Neural progenitor cell (in vitro differentiated cells): ENCODE measurements around the gene MKS1. TPM values are rescaled to one million over a fixed set of nuclear protein-coding genes. Genes with fewer than 3 reads are reported as not detected.

Experiments used
- DNase-seq: peaks from one replicate; pipeline ENCODE4 v3.0.0-alpha.2; 2016; ENCODE audit warnings: low spot score
- H2AFZ ChIP-seq: fragments of 200-600 bp; sonication (generic); replicated peaks from 2 replicates; pipeline ENCODE4 v1.6.1; 2016; ENCODE audit warnings: antibody characterized with exemption
- H3F3A ChIP-seq: fragments of 200-600 bp; sonication (generic); 2 replicates; pipeline ENCODE4 v1.6.1; 2016; ENCODE audit warnings: antibody characterized with exemption, low read depth
- H3K27ac ChIP-seq: fragments of 200-600 bp; sonication (generic); 2 replicates; pipeline ENCODE4 v1.5.1; 2016; ENCODE audit warnings: mild to moderate bottlenecking
- H3K27me3 ChIP-seq: fragments of 200-600 bp; sonication (generic); 2 replicates; pipeline ENCODE4 v1.6.1; 2016; ENCODE audit warnings: mild to moderate bottlenecking, moderate library complexity
- H3K36me3 ChIP-seq: fragments of 200-600 bp; sonication (generic); 2 replicates; pipeline ENCODE4 v1.5.1; 2016
- H3K4me1 ChIP-seq: fragments of 200-600 bp; sonication (generic); 2 replicates; pipeline ENCODE4 v1.6.1; 2016; ENCODE audit warnings: mixed run types
- H3K4me2 ChIP-seq: fragments of 200-600 bp; sonication (generic); 2 replicates; pipeline ENCODE4 v1.6.1; 2016
- H3K4me3 ChIP-seq: fragments of 200-600 bp; sonication (generic); 2 replicates; pipeline ENCODE4 v1.5.1; 2016
- H3K79me2 ChIP-seq: fragments of 200-600 bp; sonication (generic); 2 replicates; pipeline ENCODE4 v1.6.1; 2016; ENCODE audit warnings: low read depth
- H3K9ac ChIP-seq: fragments of 200-600 bp; sonication (generic); 2 replicates; pipeline ENCODE4 v1.6.1; 2016
- H3K9me3 ChIP-seq: fragments of 200-600 bp; sonication (generic); 2 replicates; pipeline ENCODE4 v1.5.1; 2016; ENCODE audit warnings: low read depth
- H4K20me1 ChIP-seq: fragments of 200-600 bp; sonication (generic); 2 replicates; pipeline ENCODE4 v1.6.1; 2016; ENCODE audit warnings: low read depth
- H3K27ac Mint-ChIP-seq: 3 replicates; pipeline ENCODE4 v1.8.0; 2021; ENCODE audit warnings: mixed read lengths
- H3K27me3 Mint-ChIP-seq: 2 replicates; pipeline ENCODE4 v1.8.0; 2022; ENCODE audit warnings: low read depth, mild to moderate bottlenecking, inconsistent platforms, moderate library complexity, mixed read lengths; ENCODE audit not compliant: insufficient read depth
- H3K36me3 Mint-ChIP-seq: 3 replicates; pipeline ENCODE4 v1.8.0; 2021; ENCODE audit warnings: mixed read lengths
- H3K4me1 Mint-ChIP-seq: 3 replicates; pipeline ENCODE4 v1.8.0; 2021; ENCODE audit warnings: mixed read lengths
- H3K4me3 Mint-ChIP-seq: 3 replicates; pipeline ENCODE4 v1.8.0; 2021; ENCODE audit warnings: mild to moderate bottlenecking, moderate library complexity, mixed read lengths
- H3K9me3 Mint-ChIP-seq: 3 replicates; pipeline ENCODE4 v1.8.0; 2020; ENCODE audit warnings: mixed read lengths
- CTCF ChIP-seq: fragments of 200-600 bp; sonication (generic); IDR thresholded peaks from 2 replicates; pipeline ENCODE4 v1.5.1; 2017; ENCODE audit warnings: antibody characterized with exemption, mild to moderate bottlenecking
- EZH2 ChIP-seq: fragments of 200-600 bp; sonication (generic); IDR thresholded peaks from 2 replicates; pipeline ENCODE4 v1.6.1; 2017; ENCODE audit warnings: antibody characterized with exemption, mild to moderate bottlenecking, moderate library complexity
- EZH2phosphoT487 ChIP-seq: fragments of 200-600 bp; sonication (generic); IDR thresholded peaks from 2 replicates; pipeline ENCODE4 v1.6.1; 2017; ENCODE audit warnings: antibody characterized with exemption
- total RNA-seq: library from RNA; depleted of rRNA; stranded (reverse); fragments of >200 nt; gene quantifications from 2 replicates; pipeline ENCODE4 v1.2.3, GENCODE V29; 2015; ENCODE audit warnings: low replicate concordance

Gene MKS1
- total RNA-seq, 1 donor from 2014 or later = 25.8 TPM

DNA sequence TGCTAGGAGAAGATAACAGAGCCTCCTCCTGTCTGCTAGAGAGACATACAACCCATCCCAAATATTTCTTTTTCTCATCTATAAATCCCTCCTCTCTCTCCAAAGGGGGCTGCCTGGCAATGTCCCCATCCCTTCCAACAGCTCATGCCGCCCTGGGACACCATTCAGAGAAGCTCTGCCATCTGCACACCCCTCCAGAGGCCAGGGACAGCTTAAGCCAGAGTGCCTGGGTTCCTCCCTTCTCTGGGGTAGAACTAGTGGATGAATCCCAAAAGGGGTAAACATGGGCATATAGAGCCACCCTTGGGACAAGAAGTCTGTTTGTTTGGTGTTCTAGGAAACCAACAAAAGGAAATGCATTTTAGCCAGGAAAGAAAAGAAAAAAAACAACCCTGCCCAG lies 16.8 kb upstream of the MKS1 start:
- H3F3A ChIP-seq = no peaks in the 10 kb centered on the region
- H3K27ac ChIP-seq = no peak overlapping the region
- Mint-ChIP-seq H3K27ac (no peak overlapping the region), H3K4me3 (no peak overlapping the region), H3K27me3 (peaks cover 11% of the 10 kb centered on the region), H3K4me1 (no peaks in the 10 kb centered on the region), H3K36me3 (no peaks in the 10 kb centered on the region), H3K9me3 (no peaks in the 10 kb centered on the region)
- H3K4me2 ChIP-seq = no peak overlapping the region
- H3K9me3 ChIP-seq = no peaks in the 10 kb centered on the region
- H2AFZ ChIP-seq = no peak overlapping the region
- no peak overlapping the region for H3K4me3 ChIP-seq
- DNase-seq = no peak
- no peaks in the 10 kb centered on the region for H3K36me3 ChIP-seq
- no peaks in the 10 kb centered on the region for H3K79me2 ChIP-seq
- H4K20me1 ChIP-seq = no peaks in the 10 kb centered on the region
- peaks cover 84% of the 10 kb centered on the region for H3K27me3 ChIP-seq
- no peak for TF ChIP-seq EZH2phosphoT487
- no peak overlapping the region for H3K9ac ChIP-seq
- H3K4me1 ChIP-seq = peaks cover 5% of the 10 kb centered on the region

DNA sequence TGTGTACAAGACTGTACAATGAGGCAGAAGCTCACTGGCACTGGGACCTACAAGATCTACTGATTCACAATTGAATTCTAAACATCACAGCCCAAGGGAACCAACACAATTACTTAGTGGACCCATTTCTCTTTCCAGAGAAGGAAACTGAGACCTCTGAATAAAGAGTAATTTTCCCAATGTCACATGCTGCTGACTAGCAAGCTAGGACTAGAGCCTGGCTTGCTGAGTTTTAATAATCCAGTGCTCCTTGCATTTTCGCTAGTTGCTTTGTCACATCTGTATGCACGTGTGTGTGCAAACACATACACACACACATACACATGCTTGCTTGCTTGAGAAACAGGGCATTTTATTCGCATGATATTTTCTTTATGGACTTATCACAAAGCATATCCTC lies 15.5 kb upstream of the MKS1 start:
- Histone ChIP-seq H3K27ac (no peak overlapping the region), H3K9ac (no peak overlapping the region), H3K36me3 (no peaks in the 10 kb centered on the region), H3K4me1 (peaks cover 7% of the 10 kb centered on the region), H3K79me2 (no peaks in the 10 kb centered on the region), H2AFZ (no peak overlapping the region), H3K9me3 (no peaks in the 10 kb centered on the region), H3K27me3 (peaks cover 73% of the 10 kb centered on the region), H3K4me3 (no peak overlapping the region), H3K4me2 (no peak overlapping the region), H4K20me1 (no peaks in the 10 kb centered on the region), H3F3A (peaks cover under 1% of the 10 kb centered on the region)
- TF ChIP-seq EZH2phosphoT487 = no peak
- H3K4me3 Mint-ChIP-seq = no peak overlapping the region
- H3K27ac Mint-ChIP-seq = no peak overlapping the region
- H3K4me1 Mint-ChIP-seq = no peaks in the 10 kb centered on the region
- H3K27me3 Mint-ChIP-seq = peaks cover 6% of the 10 kb centered on the region
- no peak for DNase-seq
- no peaks in the 10 kb centered on the region for H3K36me3 Mint-ChIP-seq
- H3K9me3 Mint-ChIP-seq = no peaks in the 10 kb centered on the region

- Mint-ChIP-seq H3K9me3 (no peaks in the 10 kb centered on the region), H3K4me3 (no peak overlapping the region), H3K4me1 (peaks cover 4% of the 10 kb centered on the region), H3K27ac (no peak overlapping the region), H3K36me3 (no peaks in the 10 kb centered on the region), H3K27me3 (peaks cover 4% of the 10 kb centered on the region)
- DNase-seq = no peak
- peaks cover 16% of the 10 kb centered on the region for H3K4me1 ChIP-seq
- no peak overlapping the region for H3K9ac ChIP-seq
- no peak overlapping the region for H3K4me2 ChIP-seq
- peaks cover 9% of the 10 kb centered on the region for H3F3A ChIP-seq
- H3K79me2 ChIP-seq = no peaks in the 10 kb centered on the region
- H3K9me3 ChIP-seq = no peaks in the 10 kb centered on the region
- no peaks in the 10 kb centered on the region for H4K20me1 ChIP-seq
- no peak overlapping the region for H2AFZ ChIP-seq
- no peak overlapping the region for H3K27ac ChIP-seq
- H3K36me3 ChIP-seq = no peaks in the 10 kb centered on the region
- peaks cover 64% of the 10 kb centered on the region for H3K27me3 ChIP-seq
- H3K4me3 ChIP-seq = no peak overlapping the region
- no peak for TF ChIP-seq EZH2phosphoT487
- TF ChIP-seq CTCF = no peak
- no peak for TF ChIP-seq EZH2
Measured at GRCh38 chr17:58233543-58233942, 14.5 kb upstream of the MKS1 start.

DNA sequence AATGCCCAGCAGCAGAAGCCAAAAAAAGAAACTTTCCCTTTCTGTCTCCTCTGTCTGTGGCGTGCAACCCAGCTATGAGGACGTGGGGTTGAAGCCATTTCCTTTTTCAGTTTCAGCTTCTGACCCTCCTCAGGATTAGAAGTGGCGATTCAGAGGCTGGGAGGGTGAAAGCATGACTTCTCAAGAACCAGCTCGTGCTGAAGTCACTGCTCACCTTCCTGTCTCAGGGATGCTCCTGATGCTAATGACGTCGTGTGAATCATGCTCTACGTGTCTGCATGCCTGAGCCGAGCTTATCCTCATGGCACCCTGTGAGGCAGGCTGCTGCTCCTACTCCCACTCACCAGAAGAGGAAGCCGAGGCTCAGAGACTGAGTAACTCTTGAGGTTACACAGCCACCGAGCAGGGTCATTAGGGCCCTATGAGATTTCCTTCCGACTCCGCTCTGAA lies 13.7 kb upstream of the MKS1 start:
- H2AFZ ChIP-seq = peak overlapping the region; percentile 61
- no peaks in the 10 kb centered on the region for H4K20me1 ChIP-seq
- H3K9me3 ChIP-seq = no peaks in the 10 kb centered on the region
- no peak overlapping the region for H3K27ac Mint-ChIP-seq
- H3K36me3 ChIP-seq = no peaks in the 10 kb centered on the region
- peaks cover 56% of the 10 kb centered on the region for H3K27me3 ChIP-seq
- H3K9me3 Mint-ChIP-seq = no peaks in the 10 kb centered on the region
- no peak overlapping the region for H3K27ac ChIP-seq
- H3K79me2 ChIP-seq = no peaks in the 10 kb centered on the region
- no peak overlapping the region for H3K9ac ChIP-seq
- peaks cover 12% of the 10 kb centered on the region for H3F3A ChIP-seq
- no peaks in the 10 kb centered on the region for H3K36me3 Mint-ChIP-seq
- H3K4me2 ChIP-seq = no peak overlapping the region
- no peak overlapping the region for H3K4me3 Mint-ChIP-seq
- H3K4me1 ChIP-seq = peaks cover 20% of the 10 kb centered on the region
- peaks cover 4% of the 10 kb centered on the region for H3K4me1 Mint-ChIP-seq
- no peak for DNase-seq
- H3K27me3 Mint-ChIP-seq = peaks cover 4% of the 10 kb centered on the region
- H3K4me3 ChIP-seq = no peak overlapping the region
- no peak for TF ChIP-seq CTCF
- no peak for TF ChIP-seq EZH2
- no peak for TF ChIP-seq EZH2phosphoT487
